GM19099 (cell line): ENCODE results near the gene RNU1-2.

Experiments used
- POLR2A ChIP-seq: IDR thresholded peaks from 3 replicates; pipeline ENCODE4 v1.6.1; 2011; ENCODE audit warnings: low read depth; ENCODE audit not compliant: insufficient read length; ENCODE audit errors: extremely low read depth

The RNU1-2 gene

GRCh38 chr1:16907870-16908758, 12.3 kb downstream of the RNU1-2 start:
- TF ChIP-seq POLR2A, result no peak

GRCh38 chr1:16913181-16913832, 17.5 kb downstream of the RNU1-2 start:
- no peak for TF ChIP-seq POLR2A

GRCh38 chr1:16913833-16914662, 18.3 kb downstream of the RNU1-2 start:
- peak; percentile 51 for TF ChIP-seq POLR2A

- no peak for TF ChIP-seq POLR2A
Measured at GRCh38 chr1:16915627-16915973, 19.8 kb downstream of the RNU1-2 start.

- TF ChIP-seq POLR2A, result no peak
Measured at GRCh38 chr1:16918371-16918770, 22.6 kb downstream of the RNU1-2 start.

GRCh38 chr1:16920951-16921350, 25.2 kb downstream of the RNU1-2 start:
- no peak for TF ChIP-seq POLR2A

GRCh38 chr1:16921391-16922185, 25.8 kb downstream of the RNU1-2 start, which contains the start of gene CROCC:
Gene CROCC (plus strand): TSS chr1:16921931. CDS start chr1:16922019, 88 bp downstream.
- TF ChIP-seq POLR2A, result no peak

GRCh38 chr1:16922466-16922865, 26.7 kb downstream of the RNU1-2 start:
- no peak for TF ChIP-seq POLR2A

- TF ChIP-seq POLR2A, result no peak
Measured at GRCh38 chr1:16922885-16923431, 27.2 kb downstream of the RNU1-2 start.

GRCh38 chr1:16924216-16924918, 28.6 kb downstream of the RNU1-2 start:
- TF ChIP-seq POLR2A, result no peak

- TF ChIP-seq POLR2A, result no peak
Measured at GRCh38 chr1:16924919-16925477, 29.2 kb downstream of the RNU1-2 start.

GRCh38 chr1:16925635-16926490, 30.1 kb downstream of the RNU1-2 start:
- no peak for TF ChIP-seq POLR2A
